HG03135 (cell line): ENCODE data around the gene CYP1B1.
"Not testable (repeated sequence)": the region's sequence is repeated elsewhere in the genome, so short reads cannot be mapped to it uniquely, and the experiment has no call there.

ENCODE experiments used
- ATAC-seq: cut with Tn5 transposase; IDR thresholded peaks from one replicate; pipeline ENCODE4 v1.9.1; 2021; ENCODE audit warnings: mild to moderate bottlenecking, moderate library complexity; ENCODE audit not compliant: unreplicated experiment

Gene CYP1B1

DNA sequence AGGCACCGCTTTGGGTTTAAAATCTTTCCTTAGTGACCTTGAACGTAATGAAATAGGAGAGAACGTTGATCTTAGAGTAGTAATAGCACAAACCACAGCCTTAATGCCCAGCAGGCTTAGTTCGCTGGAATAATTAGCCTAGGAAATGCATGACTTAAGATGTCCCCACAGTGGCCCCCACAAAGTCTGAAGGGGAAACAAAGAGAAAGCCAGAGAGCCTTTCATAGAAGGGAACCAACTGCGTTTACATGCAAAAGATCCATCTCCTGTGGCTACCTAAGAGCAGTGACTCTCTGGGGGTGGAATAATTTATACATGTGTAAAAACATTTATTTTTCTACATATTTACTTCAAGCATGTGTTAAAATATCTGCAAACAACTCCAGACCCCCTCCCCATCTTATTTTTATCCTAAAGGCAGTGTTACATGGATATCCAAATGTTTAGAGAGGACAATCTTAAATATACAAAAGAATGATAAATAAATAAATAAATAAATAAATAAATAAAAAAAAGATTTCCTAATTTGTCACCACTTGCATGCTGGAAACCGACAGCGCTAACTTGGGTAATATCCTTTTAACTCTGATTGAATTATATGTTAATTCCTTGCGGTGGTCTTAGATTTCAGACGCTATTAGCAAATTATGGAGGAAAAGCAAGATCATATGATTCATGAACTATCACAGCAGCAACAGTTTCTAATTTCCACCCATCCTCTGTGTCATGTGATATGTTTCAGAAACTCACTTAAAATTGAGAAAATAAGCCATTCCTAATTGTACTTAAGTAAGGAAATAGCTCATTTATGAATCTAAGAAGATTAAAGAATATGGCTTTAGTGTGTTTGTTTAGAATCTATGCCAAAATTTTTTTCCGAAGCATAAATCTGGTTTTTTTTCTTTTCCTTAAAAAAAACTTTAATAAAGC, 23.4 kb upstream of the CYP1B1 start:
- ATAC-seq = no peak

DNA sequence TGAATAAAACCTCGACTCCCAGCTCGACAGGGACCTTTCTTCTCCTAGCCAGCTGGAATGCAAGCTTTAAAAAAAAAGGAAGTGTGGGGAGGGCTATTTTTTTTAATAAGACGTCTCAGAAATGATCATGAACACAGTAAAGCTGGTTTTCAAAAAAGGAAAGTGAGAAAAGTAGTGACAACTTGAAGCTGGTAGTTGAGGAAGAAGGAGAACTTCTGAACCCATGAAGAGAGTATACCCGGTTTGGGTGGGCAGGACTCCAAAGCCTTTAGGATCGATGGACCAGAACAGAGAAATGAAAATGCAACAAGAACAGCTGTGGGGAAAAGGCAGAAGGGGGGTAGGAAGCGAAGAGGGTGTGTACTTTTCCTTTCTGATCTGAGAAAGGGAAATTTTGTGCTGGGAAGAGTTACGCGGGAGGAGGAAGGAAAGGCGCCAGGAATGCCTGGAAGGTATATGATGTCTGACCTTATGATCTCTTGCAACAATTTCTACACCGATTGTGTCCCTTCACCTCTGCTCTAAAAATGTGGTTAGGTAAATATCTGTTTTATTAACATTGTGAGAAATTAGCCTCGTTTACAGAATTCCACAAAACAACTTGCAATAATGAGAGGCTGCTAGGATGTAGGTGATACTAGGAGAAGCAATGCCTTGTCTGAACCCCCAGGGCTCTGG, 22.6 kb upstream of the CYP1B1 start:
- no peak for ATAC-seq

GRCh38 chr2:38097988-38098385, 22.0 kb upstream of the CYP1B1 start:
- no peak for ATAC-seq

- ATAC-seq = no peak
These were observed 21.5 kb upstream of the CYP1B1 start for GRCh38 chr2:38097258-38097987.

DNA sequence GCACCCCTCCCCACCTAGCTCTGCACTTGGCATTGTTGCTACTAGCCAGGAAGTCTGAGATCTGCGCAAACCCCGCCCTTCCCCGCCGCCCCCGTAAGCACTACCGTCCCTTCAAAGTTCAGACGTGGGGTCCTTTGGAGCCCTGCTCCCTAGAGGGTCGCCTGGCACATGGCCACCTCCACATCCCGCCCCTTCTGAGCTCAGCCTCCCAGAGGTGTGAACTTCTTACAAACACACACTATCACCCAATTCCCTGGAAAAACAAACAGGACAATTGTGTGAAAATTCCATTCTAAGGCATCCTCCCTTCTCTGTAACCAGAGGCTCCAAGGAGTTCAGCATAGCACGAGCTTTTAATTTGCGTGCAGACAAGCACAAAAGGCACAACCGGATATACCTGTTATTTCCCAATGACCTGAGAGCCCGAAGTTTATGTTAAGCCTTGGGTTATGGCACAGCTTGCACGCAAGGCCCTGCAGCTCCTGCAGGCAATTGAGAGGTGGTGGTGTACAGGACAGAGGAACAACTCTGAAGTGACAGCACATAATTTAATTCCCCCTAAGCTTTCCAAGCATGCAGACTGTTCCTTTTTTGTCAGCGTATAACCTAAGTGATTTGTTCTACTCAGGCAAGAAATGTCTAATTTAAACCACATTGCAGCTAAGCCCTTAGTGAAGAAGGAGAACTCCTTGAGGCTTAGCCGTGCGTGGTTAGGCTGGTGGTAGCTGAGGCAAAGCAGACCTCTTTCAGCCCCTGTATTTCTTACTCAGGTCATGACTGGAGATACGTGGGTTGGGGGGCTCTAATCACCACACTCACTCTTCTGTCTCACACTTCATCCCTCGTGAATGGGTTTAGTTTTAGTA, 20.3 kb upstream of the CYP1B1 start:
- no peak for ATAC-seq

- no peak for ATAC-seq
These were observed 19.4 kb upstream of the CYP1B1 start for GRCh38 chr2:38095079-38095995.

DNA sequence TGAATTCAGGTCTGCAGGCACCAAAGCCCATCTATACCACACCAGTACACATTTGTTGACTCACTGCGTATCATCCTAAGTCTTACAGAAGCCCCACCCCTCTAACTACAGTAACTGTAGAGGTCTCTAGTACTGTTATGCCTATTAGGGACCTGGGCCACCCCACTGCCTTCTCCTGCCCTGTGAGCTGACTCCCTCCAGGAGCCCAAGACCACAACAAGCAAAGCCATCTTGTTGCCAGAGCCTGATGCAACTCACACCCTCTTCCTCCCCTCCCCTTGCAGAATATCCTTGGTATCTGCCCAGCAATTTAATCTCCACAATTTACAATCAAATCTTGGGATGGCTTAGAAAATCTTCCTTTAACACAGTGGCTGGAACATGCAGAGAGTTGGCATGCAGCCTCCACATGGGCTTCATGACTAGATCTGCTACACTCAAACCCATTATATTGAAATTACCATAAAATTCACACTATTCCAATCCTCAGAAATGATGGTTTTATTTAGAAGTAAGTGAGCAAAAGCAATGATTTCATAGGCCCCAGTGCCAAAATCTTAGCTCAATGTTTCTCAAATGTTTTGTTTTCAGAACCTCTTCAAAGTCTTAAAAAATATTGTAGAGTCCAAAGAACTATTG, 17.7 kb upstream of the CYP1B1 start:
- no peak for ATAC-seq

GRCh38 chr2:38092196-38092902, 16.4 kb upstream of the CYP1B1 start:
- no peak for ATAC-seq

DNA sequence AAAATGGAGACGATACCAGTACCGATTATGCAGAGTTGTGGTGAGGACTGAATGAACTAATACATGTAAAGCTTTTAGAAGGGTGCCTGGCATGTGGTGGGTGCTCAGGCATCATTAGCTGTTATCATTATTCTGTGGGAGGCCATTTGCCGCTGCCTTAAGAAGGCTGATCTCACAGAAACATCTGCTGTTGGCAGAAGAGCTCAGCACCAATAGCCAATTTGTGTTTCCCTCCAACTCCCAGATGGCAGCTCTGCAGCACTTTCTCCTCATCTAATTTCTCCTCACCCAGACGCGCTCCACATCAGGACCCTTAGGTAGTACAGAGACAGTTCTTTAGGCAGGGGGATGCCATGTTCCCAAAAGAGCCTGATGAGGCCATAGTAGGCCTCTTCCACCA, 15.8 kb upstream of the CYP1B1 start:
- ATAC-seq = no peak

DNA sequence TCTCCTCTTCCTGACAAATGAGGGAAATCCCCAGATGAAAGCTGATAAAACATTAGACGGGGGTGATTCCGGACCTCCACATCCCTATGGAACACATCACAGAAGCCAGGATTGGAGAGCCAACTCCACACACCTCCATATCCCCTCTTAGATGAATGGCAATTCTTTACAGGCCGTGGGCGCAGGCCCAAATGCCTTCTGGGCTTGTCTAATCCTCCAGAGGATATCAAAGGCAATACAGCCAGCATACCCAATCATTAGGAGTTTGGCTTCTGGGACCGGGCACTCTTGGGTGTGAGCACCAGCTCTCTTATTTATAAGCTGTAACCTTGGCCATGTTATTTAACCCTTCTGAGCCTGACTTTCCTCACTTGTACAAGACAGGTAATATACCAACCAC, 15.0 kb upstream of the CYP1B1 start:
- ATAC-seq = no peak

DNA sequence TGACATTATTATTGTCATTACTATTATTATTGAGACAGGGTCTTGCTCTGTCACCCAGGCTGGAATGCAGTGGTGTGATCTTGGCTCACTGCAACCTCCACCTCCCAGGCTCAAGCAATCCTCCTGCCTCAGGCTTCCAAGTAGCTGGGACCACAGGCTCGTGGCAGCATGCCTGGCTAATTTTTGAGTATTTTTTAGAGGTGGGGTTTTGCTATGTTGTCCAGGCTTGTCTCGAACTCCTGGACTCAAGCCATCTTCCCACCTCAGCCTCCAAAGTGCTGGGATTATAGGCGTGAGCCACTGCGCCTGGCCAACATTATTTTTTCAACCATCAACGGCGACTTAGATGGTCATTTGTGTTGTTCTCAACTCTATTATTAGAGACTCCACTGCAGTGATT, 14.3 kb upstream of the CYP1B1 start:
- not testable (repeated sequence) for ATAC-seq

GRCh38 chr2:38085998-38086698, 10.2 kb upstream of the CYP1B1 start:
- not testable (repeated sequence) for ATAC-seq

DNA sequence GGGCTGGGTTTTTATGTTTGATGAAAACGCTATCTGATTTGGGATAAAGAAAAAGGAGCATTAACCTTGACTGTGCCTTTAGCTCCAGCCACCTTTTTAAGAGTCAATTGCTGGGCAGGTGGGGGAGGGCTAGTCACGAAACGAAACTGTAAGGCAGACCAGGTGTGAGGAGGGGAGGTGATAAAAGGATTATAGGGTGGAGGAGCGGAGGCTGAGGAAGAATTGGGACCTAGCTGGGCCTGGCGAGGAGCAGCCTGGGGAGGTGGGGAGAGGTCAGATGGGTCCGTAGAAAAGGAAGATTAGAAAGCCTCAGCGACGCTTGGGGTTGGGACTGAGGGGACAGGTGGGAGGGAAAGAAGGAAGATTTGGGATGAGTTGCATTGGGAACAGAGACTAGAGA, 8.6 kb upstream of the CYP1B1 start:
- not testable (repeated sequence) for ATAC-seq

DNA sequence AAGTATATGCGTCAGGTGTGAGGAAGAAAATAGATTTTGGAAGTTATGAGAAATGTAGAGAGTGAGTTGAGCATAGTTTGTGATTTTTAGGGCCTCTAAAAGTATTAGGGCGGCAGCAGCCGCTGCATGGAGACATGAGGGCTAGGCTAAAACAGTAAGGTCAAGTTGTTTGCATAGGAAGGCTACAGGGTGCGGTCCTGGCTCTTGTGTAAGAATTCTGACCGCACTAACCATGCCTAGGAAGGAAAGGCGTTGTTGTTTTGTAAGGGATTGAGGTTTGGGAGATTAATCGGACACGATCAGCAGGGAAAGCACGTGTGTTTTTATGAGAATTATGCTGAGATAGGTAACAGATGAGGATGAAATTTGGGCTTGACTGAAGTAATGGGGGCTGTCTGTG, 6.8 kb upstream of the CYP1B1 start:
- ATAC-seq = not testable (repeated sequence)

DNA sequence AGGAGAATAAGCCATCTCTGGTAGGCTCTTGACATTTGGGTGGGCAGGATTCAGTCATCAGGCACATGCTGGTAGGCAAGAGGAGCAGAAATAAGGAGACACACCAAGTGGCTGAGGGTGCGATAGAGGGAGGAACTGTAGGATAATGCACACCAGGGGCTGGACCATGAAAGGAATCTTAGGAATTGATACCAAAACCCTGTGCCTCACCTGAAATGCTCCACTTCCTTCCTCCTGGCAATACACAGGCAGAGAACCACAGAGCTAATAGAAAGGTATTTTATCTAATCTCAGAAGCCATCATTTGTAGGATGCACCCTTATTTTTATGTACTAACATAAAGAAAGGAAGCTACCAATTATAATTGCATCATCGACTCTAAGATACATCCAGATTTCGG, 4.4 kb upstream of the CYP1B1 start:
- no peak for ATAC-seq

GRCh38 chr2:38079116-38080052, 3.4 kb upstream of the CYP1B1 start:
- no peak for ATAC-seq

DNA sequence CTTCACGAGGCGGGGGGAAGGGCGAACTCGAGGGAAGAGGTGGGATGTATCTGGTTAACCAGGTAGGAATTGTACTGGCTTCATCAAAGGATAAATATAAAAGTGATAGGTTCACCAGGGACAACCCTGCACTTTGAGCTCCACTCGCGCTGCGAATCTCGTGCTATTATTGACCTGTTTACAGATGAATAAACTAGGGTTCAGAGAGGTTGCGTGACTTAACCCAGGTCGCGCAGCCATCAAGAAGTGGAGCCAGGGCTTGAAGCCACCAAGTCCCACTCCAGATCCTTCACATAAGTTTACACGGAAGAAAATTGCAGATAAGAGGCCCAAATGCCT, 1.4 kb upstream of the CYP1B1 start:
- ATAC-seq = no peak
